Activated CD8-positive, alpha-beta memory T cell treated with anti-CD3 and anti-CD28 coated beads, Interleukin-2, amount 50 U/mL, for 48 hours (primary cell): ENCODE measurements around the gene BCAS4.

Source experiments
- DNase-seq: peaks from one replicate; pipeline ENCODE4 v3.0.0-alpha.2; 2020

BCAS4 gene

GRCh38 chr20:50916934-50917333 lies 122.1 kb downstream of the BCAS4 start:
- DNase-seq: no peak

- DNase-seq: no peak
Observed at GRCh38 chr20:50918403-50918802, 123.5 kb downstream of the BCAS4 start.

GRCh38 chr20:50919567-50919966 lies 124.7 kb downstream of the BCAS4 start:
- DNase-seq: no peak

- no peak for DNase-seq
Observed at GRCh38 chr20:50920997-50921396, 126.1 kb downstream of the BCAS4 start.

- no peak for DNase-seq
Observed at GRCh38 chr20:50921803-50922501, 127.1 kb downstream of the BCAS4 start.

- no peak for DNase-seq
Observed at GRCh38 chr20:50924261-50924920, 129.5 kb downstream of the BCAS4 start.

- no peak for DNase-seq
Observed at GRCh38 chr20:50926530-50926929, 131.7 kb downstream of the BCAS4 start.
